Measurements from ENCODE around the gene NOS2.
A peak's percentile ranks its signal among the peaks of the same experiment; 100 is the strongest.
"Not testable (repeated sequence)": the region's sequence is repeated elsewhere in the genome, so short reads cannot be mapped to it uniquely, and the experiment has no call there.

Gene NOS2

DNA sequence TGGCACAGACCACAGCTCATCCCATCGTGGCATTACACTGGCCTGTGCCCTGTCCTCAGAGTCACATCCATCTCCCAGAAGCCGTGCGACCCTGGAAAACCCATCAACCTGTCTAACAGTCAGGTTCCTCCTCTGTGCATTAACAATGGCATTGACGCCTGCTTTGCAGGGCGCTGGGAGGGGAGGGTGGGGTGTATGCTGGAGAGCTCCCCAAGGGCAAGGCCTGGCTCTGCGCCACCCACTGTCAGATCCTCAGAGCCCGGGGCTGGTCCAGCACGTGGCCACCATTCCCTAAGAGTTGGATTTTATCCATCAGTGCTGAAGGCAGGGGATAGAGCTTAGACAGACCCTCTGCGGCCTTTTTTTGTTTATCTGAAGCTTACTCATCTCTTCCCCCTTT lies 28.7 kb downstream of the NOS2 start:
- Mint-ChIP-seq H3K27ac (ENCODE audit: low read depth) (no peak overlapping the region), H3K4me3 (no peak overlapping the region), H3K4me1 (no peaks in the 10 kb centered on the region), H3K27me3 (no peaks in the 10 kb centered on the region), H3K36me3 (ENCODE audit: insufficient read depth) (no peaks in the 10 kb centered on the region), H3K9me3 (no peaks in the 10 kb centered on the region)
- DNase-seq (ENCODE audit: low spot score in 2 of 2), result no peak
- no peak for ATAC-seq (replicated peaks; ENCODE audit: extremely low read depth, poor library complexity, severe bottlenecking)

DNA sequence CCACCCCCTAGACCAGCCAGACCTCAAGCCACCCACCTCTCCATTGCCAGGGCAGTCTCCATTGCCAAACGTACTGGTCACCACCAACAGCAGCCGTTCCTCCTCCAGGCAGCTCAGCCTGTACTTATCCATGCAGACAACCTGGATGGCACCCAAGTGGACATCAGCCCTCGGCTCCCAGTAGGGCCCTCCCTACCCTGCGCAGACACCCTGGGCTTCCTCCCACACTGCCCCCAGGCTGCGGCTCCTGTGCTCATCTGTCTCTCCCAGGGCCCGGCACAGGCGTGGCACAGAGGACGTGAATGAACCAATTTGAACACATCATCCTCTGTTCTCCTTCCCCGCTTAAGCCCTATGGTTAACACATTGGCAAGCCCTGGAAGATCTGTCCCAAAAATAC lies 29.5 kb downstream of the NOS2 start:
- no peak overlapping the region for H3K27ac Mint-ChIP-seq (ENCODE audit: low read depth)

DNA sequence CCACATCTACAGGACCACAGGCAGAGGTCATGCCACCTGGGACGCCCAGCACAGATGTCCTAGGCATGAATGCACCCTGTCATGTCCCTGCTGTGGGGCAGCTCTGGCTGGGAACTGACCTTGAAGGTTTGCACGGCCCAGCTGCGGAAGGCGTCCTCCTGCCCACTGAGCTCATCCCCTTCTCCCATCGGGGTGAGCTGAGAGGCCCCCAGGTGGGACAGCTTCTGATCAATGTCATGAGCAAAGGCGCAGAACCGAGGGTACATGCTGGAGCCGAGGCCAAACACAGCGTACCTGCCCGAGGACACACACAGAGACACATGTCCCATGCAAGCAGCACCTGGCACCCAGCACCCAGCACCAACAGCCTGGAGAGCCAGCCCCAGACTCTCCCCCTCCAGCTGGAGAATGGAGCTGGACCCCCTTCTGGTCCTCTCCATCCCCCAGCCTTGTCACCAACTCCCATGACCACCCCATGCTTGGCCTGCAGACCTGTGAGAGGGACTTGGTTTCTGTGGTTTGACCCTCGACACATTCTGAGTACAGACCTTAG lies 31.4 kb downstream of the NOS2 start:
- no peak for ATAC-seq (replicated peaks; ENCODE audit: extremely low read depth, poor library complexity, severe bottlenecking)
- no peak overlapping the region for H3K27ac Mint-ChIP-seq (ENCODE audit: low read depth)

More for the DNA sequence above, 29.5 kb downstream of the NOS2 start:
- Mint-ChIP-seq H3K9me3 (no peaks in the 10 kb centered on the region), H3K4me3 (no peak overlapping the region), H3K36me3 (ENCODE audit: insufficient read depth) (no peaks in the 10 kb centered on the region), H3K27me3 (no peaks in the 10 kb centered on the region), H3K4me1 (no peaks in the 10 kb centered on the region)
- ATAC-seq (replicated peaks; ENCODE audit: extremely low read depth, poor library complexity, severe bottlenecking) (no peak), DNase-seq (ENCODE audit: low spot score in 2 of 2) (no peak)

DNA sequence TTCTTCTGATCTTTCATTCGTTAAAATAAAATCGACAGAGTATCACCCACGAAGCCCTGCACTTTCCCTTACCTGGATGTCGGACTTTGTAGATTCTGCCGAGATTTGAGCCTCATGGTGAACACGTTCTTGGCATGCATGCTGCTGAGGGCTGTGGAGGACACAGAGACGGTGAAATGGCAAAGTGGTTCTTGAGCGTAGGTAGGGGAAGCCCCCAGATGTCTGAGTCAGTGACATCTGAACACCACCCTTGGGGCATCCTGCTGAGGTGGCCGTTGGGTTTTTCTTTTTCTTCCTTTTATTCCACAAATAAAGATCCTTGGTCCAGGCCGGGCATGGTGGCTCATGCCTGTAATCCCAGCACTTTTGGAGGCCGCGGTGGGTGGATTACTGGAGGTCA lies 33.9 kb downstream of the NOS2 start:
- H3K4me1 Mint-ChIP-seq, result no peaks in the 10 kb centered on the region
- no peaks in the 10 kb centered on the region for H3K9me3 Mint-ChIP-seq
- ATAC-seq (replicated peaks; ENCODE audit: extremely low read depth, poor library complexity, severe bottlenecking) (no peak), DNase-seq (ENCODE audit: low spot score in 2 of 2) (no peak)
- no peak overlapping the region for H3K27ac Mint-ChIP-seq (ENCODE audit: low read depth)
- no peaks in the 10 kb centered on the region for H3K27me3 Mint-ChIP-seq
- no peaks in the 10 kb centered on the region for H3K36me3 Mint-ChIP-seq (ENCODE audit: insufficient read depth)
- H3K4me3 Mint-ChIP-seq, result no peak overlapping the region

More for the DNA sequence above, 31.4 kb downstream of the NOS2 start:
- H3K9me3 Mint-ChIP-seq, result no peaks in the 10 kb centered on the region
- H3K36me3 Mint-ChIP-seq (ENCODE audit: insufficient read depth), result no peaks in the 10 kb centered on the region
- no peak overlapping the region for H3K4me3 Mint-ChIP-seq
- no peaks in the 10 kb centered on the region for H3K27me3 Mint-ChIP-seq
- no peaks in the 10 kb centered on the region for H3K4me1 Mint-ChIP-seq
- DNase-seq (ENCODE audit: low spot score in 2 of 2), result no peak

DNA sequence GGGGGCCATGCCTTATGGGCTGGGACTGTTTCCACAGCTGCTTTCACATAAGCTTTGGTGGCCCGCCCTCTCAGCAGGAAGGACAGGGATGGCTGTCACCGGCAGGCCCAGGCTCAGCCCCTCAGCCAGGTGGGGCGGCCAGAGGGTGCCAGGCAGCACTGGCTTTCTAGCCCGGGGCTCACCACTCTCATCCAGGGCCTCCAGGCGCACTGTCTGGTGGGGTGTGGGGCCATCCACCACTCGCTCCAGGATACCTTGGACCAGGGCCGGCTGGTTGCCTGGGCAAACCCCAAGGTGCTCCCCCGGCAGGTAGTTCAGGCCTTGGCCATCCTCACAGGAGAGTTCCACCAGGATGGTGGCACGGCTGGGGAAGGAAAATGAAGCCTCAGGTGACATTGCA lies 35.0 kb downstream of the NOS2 start:
- ATAC-seq (replicated peaks; ENCODE audit: extremely low read depth, poor library complexity, severe bottlenecking), result no peak
- Mint-ChIP-seq H3K27me3 (no peaks in the 10 kb centered on the region), H3K4me3 (no peak overlapping the region)

DNA sequence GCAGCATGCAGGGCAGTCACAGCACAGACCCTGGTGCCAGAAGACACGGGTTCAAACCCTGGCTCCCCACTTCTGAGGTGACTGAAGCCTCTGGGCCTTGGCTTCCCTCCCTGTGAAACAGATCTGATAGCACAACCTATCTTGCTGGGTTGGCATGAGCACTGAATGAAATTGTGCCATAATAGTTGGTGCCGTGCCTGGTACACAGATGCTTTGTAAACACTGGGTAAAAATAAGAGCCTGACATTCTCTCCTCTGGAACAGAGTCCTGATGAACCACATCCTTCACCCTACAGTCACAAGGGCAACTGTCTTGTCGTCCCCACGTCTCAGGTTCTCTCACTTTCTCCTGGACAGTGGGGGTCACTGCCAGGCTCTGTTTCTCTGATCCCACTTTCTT lies 35.7 kb downstream of the NOS2 start:
- no peaks in the 10 kb centered on the region for H3K27me3 Mint-ChIP-seq
- H3K27ac Mint-ChIP-seq (ENCODE audit: low read depth), result no peak overlapping the region
- no peaks in the 10 kb centered on the region for H3K36me3 Mint-ChIP-seq (ENCODE audit: insufficient read depth)
- H3K4me1 Mint-ChIP-seq, result no peaks in the 10 kb centered on the region
- no peak overlapping the region for H3K4me3 Mint-ChIP-seq
- ATAC-seq (replicated peaks; ENCODE audit: extremely low read depth, poor library complexity, severe bottlenecking) (no peak), DNase-seq (ENCODE audit: low spot score in 2 of 2) (no peak)
- H3K9me3 Mint-ChIP-seq, result no peaks in the 10 kb centered on the region

More for the DNA sequence above, 35.0 kb downstream of the NOS2 start:
- H3K27ac Mint-ChIP-seq (ENCODE audit: low read depth), result no peak overlapping the region
- H3K36me3 Mint-ChIP-seq (ENCODE audit: insufficient read depth), result no peaks in the 10 kb centered on the region
- H3K9me3 Mint-ChIP-seq, result no peaks in the 10 kb centered on the region
- DNase-seq (ENCODE audit: low spot score in 2 of 2), result no peak
- no peaks in the 10 kb centered on the region for H3K4me1 Mint-ChIP-seq

GRCh38 chr17:27762527-27763305 lies 37.6 kb downstream of the NOS2 start:
- DNase-seq (ENCODE audit: low spot score in 2 of 2), result no peak
- Mint-ChIP-seq H3K27me3 (no peaks in the 10 kb centered on the region), H3K27ac (ENCODE audit: low read depth) (no peak overlapping the region), H3K9me3 (no peaks in the 10 kb centered on the region), H3K4me1 (no peaks in the 10 kb centered on the region), H3K4me3 (no peak overlapping the region), H3K36me3 (ENCODE audit: insufficient read depth) (peaks cover 2% of the 10 kb centered on the region)
- no peak for ATAC-seq (replicated peaks; ENCODE audit: extremely low read depth, poor library complexity, severe bottlenecking)

- H3K27me3 Mint-ChIP-seq; ATAC-seq (replicated peaks; ENCODE audit: extremely low read depth, poor library complexity, severe bottlenecking); H3K36me3 Mint-ChIP-seq (ENCODE audit: insufficient read depth); H3K4me1 Mint-ChIP-seq; H3K9me3 Mint-ChIP-seq; H3K4me3 Mint-ChIP-seq; DNase-seq (ENCODE audit: low spot score in 2 of 2); H3K27ac Mint-ChIP-seq (ENCODE audit: low read depth): not testable (repeated sequence)
These were observed 39.4 kb downstream of the NOS2 start for GRCh38 chr17:27760931-27761330.

DNA sequence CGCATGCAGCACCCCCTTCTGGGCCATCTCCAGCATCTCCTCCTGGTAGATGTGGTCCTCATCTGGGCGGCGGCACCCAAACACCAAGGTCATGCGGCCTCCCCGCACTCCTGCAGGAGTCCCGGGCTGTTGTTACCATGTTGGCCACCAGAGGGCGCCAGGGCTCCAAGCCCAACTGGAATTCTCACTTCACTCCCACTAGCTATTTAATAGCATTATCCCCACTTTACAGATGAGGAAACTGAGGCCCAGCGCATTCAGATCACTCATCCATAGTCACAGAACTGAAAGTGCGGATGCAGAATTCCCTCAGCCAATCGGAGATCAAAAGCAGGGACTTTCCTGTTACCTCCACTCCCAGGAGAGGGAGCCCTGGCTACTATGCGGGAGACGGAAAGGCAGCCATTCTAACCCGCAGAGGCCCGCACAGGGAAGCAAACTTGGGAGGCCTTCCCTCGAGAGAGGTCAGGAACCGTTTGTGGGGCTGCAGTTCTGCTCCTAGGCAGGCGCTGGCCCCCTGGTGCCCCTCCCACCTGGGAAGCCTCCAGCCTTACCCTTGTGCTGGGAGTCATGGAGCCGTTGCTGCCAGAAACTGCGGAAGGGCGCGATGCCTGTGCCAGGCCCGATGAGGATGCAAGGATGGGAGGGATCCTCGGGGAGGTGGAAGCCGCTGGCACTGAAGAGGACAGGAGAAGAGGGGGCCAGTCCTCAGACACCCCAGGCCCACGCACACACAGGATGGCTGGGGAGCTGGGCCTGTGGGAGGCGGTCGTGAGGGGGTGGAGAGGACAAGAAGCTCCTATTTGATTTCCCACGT lies 40.1 kb downstream of the NOS2 start:
- DNase-seq (ENCODE audit: low spot score in 2 of 2), result peak; percentile 39 to 71

GRCh38 chr17:27759528-27759927 lies 40.8 kb downstream of the NOS2 start:
- Mint-ChIP-seq H3K4me3 (no peak overlapping the region), H3K4me1 (no peaks in the 10 kb centered on the region), H3K36me3 (ENCODE audit: insufficient read depth) (peaks cover 2% of the 10 kb centered on the region), H3K27ac (ENCODE audit: low read depth) (no peak overlapping the region), H3K27me3 (peaks cover 9% of the 10 kb centered on the region), H3K9me3 (no peaks in the 10 kb centered on the region)
- DNase-seq (ENCODE audit: low spot score in 2 of 2) (no peak), ATAC-seq (replicated peaks; ENCODE audit: extremely low read depth, poor library complexity, severe bottlenecking) (no peak)

More for the DNA sequence above, 40.1 kb downstream of the NOS2 start:
- no peak overlapping the region for H3K4me3 Mint-ChIP-seq
- H3K4me1 Mint-ChIP-seq, result no peaks in the 10 kb centered on the region
- ATAC-seq (replicated peaks; ENCODE audit: extremely low read depth, poor library complexity, severe bottlenecking), result no peak
- no peak overlapping the region for H3K27ac Mint-ChIP-seq (ENCODE audit: low read depth)
- no peaks in the 10 kb centered on the region for H3K9me3 Mint-ChIP-seq
- peaks cover 2% of the 10 kb centered on the region for H3K36me3 Mint-ChIP-seq (ENCODE audit: insufficient read depth)
- H3K27me3 Mint-ChIP-seq, result peaks cover 2% of the 10 kb centered on the region

DNA sequence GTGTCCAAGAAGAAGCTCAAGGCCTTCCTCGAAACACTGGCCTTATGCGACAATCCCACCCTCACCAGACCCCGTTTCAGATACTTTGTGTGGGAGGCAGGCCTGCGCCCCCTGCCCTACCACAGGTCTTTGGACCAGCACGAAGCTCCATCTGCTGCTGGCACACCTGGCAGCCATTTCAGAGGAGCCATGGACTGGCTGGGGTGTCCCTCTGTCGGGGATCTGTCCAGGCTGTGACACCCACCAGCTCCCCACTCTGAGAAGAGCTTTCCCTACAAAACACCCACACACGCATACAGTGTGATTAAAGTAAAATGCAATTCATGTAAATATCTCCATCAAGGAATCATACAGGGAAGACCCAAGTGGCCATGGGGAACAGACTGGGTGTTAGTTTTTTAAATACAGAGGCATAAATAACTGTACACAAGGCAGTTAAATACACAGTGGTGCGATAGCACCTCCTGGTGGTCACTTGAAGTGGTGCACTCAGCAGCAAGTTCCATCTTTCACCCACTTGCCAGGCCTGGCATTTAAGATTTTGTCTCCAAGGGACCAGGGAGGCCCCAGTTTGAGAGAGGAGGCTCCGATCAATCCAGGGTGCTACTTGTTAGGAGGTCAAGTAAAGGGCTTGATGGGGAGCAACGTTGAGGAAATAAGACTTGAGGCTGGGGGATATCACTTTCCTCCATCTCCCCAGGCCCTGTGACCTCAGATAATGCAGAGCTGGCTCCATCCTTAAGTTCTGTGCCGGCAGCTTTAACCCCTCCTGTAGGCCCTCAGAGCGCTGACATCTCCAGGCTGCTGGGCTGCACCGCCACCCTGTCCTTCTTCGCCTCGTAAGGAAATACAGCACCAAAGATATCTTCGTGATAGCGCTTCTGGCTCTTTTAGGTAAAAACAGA lies 43.6 kb downstream of the NOS2 start:
- Mint-ChIP-seq H3K36me3 (ENCODE audit: insufficient read depth) (peaks cover 2% of the 10 kb centered on the region), H3K4me3 (no peak overlapping the region), H3K27me3 (peaks cover 9% of the 10 kb centered on the region), H3K4me1 (no peaks in the 10 kb centered on the region), H3K9me3 (no peaks in the 10 kb centered on the region), H3K27ac (ENCODE audit: low read depth) (no peak overlapping the region)
- peak in 1 of 2 donors; percentile 33 for DNase-seq (ENCODE audit: low spot score in 2 of 2)
- no peak for ATAC-seq (replicated peaks; ENCODE audit: extremely low read depth, poor library complexity, severe bottlenecking)
